Trophoblast cell (in vitro differentiated cells and primary cell): ENCODE data around the gene DCAF10.

ENCODE experiments used
- DNase-seq, 2 donors: peaks; one replicate each; pipeline ENCODE4 v3.0.0-alpha.2; 2016
- H2AFZ ChIP-seq: 2 replicates; pipeline ENCODE4 v1.6.1; 2013; ENCODE audit warnings: low read length, moderate library complexity, mild to moderate bottlenecking; ENCODE audit not compliant: insufficient read depth, poor library complexity
- H2AK5ac ChIP-seq: 2 replicates; pipeline ENCODE4 v1.6.1; 2013; ENCODE audit warnings: mild to moderate bottlenecking, low read length
- H2BK120ac ChIP-seq: 2 replicates; pipeline ENCODE4 v1.6.1; 2013; ENCODE audit warnings: low read length, mild to moderate bottlenecking, moderate library complexity; ENCODE audit not compliant: insufficient read depth, poor library complexity
- H2BK12ac ChIP-seq: 2 replicates; pipeline ENCODE4 v1.6.1; 2013; ENCODE audit warnings: mild to moderate bottlenecking, low read length, moderate library complexity
- H2BK5ac ChIP-seq: 2 replicates; pipeline ENCODE4 v1.6.1; 2013; ENCODE audit warnings: low read length, low read depth, moderate library complexity, mild to moderate bottlenecking; ENCODE audit not compliant: poor library complexity
- H3K14ac ChIP-seq: 2 replicates; pipeline ENCODE4 v1.6.1; 2013; ENCODE audit warnings: mild to moderate bottlenecking, low read length
- H3K18ac ChIP-seq: 2 replicates; pipeline ENCODE4 v1.6.1; 2013; ENCODE audit warnings: mild to moderate bottlenecking, low read length
- H3K23ac ChIP-seq: 2 replicates; pipeline ENCODE4 v1.6.1; 2013; ENCODE audit warnings: low read length
- H3K27ac ChIP-seq: 2 replicates; pipeline ENCODE4 v1.5.1; 2013; ENCODE audit warnings: low read depth, mild to moderate bottlenecking, inconsistent platforms, low read length, moderate library complexity
- H3K27me3 ChIP-seq: 2 replicates; pipeline ENCODE4 v1.6.1; 2013; ENCODE audit warnings: inconsistent platforms, mild to moderate bottlenecking, low read length, moderate library complexity; ENCODE audit not compliant: insufficient read depth
- H3K36me3 ChIP-seq, 2 experiments: 1 replicate in 1 of 2; 2 replicates in 1 of 2; pipeline ENCODE4 v1.6.1; 2013; ENCODE audit warnings: low read length in 2 of 2, mild to moderate bottlenecking in 2 of 2, moderate library complexity in 1 of 2; ENCODE audit not compliant: insufficient read depth in 2 of 2, control insufficient read depth in 1 of 2
- H3K4ac ChIP-seq: 2 replicates; pipeline ENCODE4 v1.6.1; 2013; ENCODE audit warnings: low read depth, mild to moderate bottlenecking, low read length, moderate library complexity
- H3K4me1 ChIP-seq, 2 experiments: 1 replicate in 1 of 2; 2 replicates in 1 of 2; pipeline ENCODE4 v1.6.1; 2013; ENCODE audit warnings: low read length in 2 of 2, mild to moderate bottlenecking in 2 of 2, moderate library complexity in 1 of 2; ENCODE audit not compliant: insufficient read depth in 2 of 2, control insufficient read depth in 1 of 2
- H3K4me2 ChIP-seq: 2 replicates; pipeline ENCODE4 v1.6.1; 2013; ENCODE audit warnings: inconsistent platforms, mild to moderate bottlenecking, low read length, moderate library complexity
- H3K4me3 ChIP-seq: 2 replicates; pipeline ENCODE4 v1.5.1; 2013; ENCODE audit warnings: mild to moderate bottlenecking, low read depth, low read length, inconsistent platforms
- H3K79me1 ChIP-seq: one replicate; pipeline ENCODE4 v1.6.1; 2013; ENCODE audit warnings: low read length
- H3K79me2 ChIP-seq: 2 replicates; pipeline ENCODE4 v1.6.1; 2013; ENCODE audit warnings: low read length, mild to moderate bottlenecking; ENCODE audit not compliant: control insufficient read depth, insufficient read depth, poor library complexity
- H3K9ac ChIP-seq: 2 replicates; pipeline ENCODE4 v1.6.1; 2013; ENCODE audit warnings: mild to moderate bottlenecking, low read length
- H3K9me3 ChIP-seq: 2 replicates; pipeline ENCODE4 v1.6.1; 2013; ENCODE audit warnings: low read depth, mild to moderate bottlenecking, control low read depth, inconsistent platforms, low read length; ENCODE audit not compliant: insufficient read depth
- H4K12ac ChIP-seq: 2 replicates; pipeline ENCODE4 v1.6.1; 2013; ENCODE audit warnings: low read depth, mild to moderate bottlenecking, low read length, moderate library complexity
- H4K8ac ChIP-seq: 2 replicates; pipeline ENCODE4 v1.6.1; 2013; ENCODE audit warnings: low read depth, mild to moderate bottlenecking, low read length, moderate library complexity
- H4K91ac ChIP-seq: one replicate; pipeline ENCODE4 v1.6.1; 2013; ENCODE audit warnings: low read depth, mild to moderate bottlenecking, low read length, moderate library complexity
- WGBS: extraction: QIAGEN DNeasy Blood & Tissue Kit; methylation state at CpG from one replicate; pipeline ENCODE4 v1.1.7; 2013; ENCODE audit warnings: missing lambda C conversion rate; ENCODE audit not compliant: insufficient read length, insufficient coverage; ENCODE audit errors: extremely low coverage; 5-methylcytosine and 5-hydroxymethylcytosine counted together

The DCAF10 gene

DNA sequence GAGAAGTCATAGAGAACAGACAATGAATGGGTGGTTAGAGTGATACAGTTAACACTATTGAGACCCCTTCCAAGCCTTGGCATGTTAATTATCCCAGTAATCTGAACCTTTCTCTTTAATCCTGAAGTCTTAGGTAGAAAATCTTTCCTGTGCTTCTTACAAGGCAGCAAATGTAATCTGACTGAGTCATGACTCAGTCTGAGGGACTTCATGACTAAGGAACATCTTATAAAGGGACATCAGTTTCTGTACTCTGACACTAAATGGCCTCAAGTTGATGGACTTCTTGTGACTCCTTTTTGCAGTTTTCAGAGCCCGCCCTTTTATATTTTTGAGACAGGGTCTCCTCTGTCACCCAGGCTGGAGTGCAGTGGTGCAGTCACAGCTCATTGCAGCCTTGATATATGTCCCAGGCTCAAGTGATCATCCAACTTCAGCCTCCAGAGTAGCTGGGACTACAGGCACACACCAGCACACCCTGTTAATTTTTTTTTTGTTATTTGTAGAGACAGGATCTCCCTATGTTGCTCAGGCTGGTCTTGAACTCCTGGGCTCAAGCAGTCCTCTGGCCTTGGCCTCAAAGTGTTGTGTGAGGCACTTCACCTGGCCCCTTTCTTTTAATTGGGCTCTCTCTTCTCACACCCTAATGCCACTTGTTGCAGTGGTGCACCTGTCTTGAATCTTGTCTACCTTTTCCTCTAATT is 25.2 kb upstream of the DCAF10 start:
- no peaks in the 10 kb centered on the region for H3K4me1 ChIP-seq
- H3K27ac ChIP-seq, result no peak overlapping the region
- H3K14ac ChIP-seq, result no peak overlapping the region
- no peak overlapping the region for H2AK5ac ChIP-seq
- H3K79me2 ChIP-seq, result no peaks in the 10 kb centered on the region
- H2BK120ac ChIP-seq, result no peak overlapping the region
- no peak overlapping the region for H3K4me3 ChIP-seq
- H3K9me3 ChIP-seq, result no peaks in the 10 kb centered on the region
- H3K9ac ChIP-seq, result no peak overlapping the region
- H4K12ac ChIP-seq, result no peak overlapping the region
- H3K18ac ChIP-seq, result no peak overlapping the region
- no peaks in the 10 kb centered on the region for H3K79me1 ChIP-seq
- H3K36me3 ChIP-seq, result peaks cover 20 to 40% of the 10 kb centered on the region in 2 experiments
- no peak overlapping the region for H2BK12ac ChIP-seq
- no peak overlapping the region for H3K4ac ChIP-seq
- H2AFZ ChIP-seq, result no peak overlapping the region
- no peak overlapping the region for H3K23ac ChIP-seq
- no peak overlapping the region for H4K91ac ChIP-seq
- H3K27me3 ChIP-seq, result no peaks in the 10 kb centered on the region
- DNase-seq, result peak in 1 of 2 donors; percentile 15
- H4K8ac ChIP-seq, result no peak overlapping the region
- no peak overlapping the region for H3K4me2 ChIP-seq
- no peak overlapping the region for H2BK5ac ChIP-seq
- no CpG with 5 or more reads among the region's 1 CpG for WGBS

DNA sequence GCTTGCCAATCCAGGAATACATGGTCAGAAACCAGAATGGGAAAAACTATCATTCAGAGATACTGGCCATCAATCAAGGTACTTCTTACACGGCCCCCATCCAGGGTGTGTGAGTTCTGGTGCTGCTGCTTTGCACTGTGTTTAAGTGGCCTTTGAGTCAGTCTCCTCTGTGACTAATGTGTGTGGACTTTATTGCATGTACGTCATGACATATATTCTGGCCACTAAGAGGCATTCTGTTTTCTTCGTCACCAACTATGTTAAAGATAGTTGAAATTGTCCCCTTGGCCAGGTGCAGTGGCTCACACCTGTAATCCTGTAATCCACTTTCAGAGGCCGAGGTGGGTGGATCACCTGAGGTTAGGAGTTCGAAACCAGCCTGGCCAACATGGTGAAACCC is 24.3 kb upstream of the DCAF10 start:
- no peak overlapping the region for H2BK5ac ChIP-seq
- no peak overlapping the region for H3K18ac ChIP-seq
- no peak overlapping the region for H2BK12ac ChIP-seq
- H4K91ac ChIP-seq, result no peak overlapping the region
- H3K79me2 ChIP-seq, result no peaks in the 10 kb centered on the region
- peaks cover 18 to 40% of the 10 kb centered on the region in 2 experiments for H3K36me3 ChIP-seq
- no peaks in the 10 kb centered on the region for H3K27me3 ChIP-seq
- no CpG with 5 or more reads among the region's 5 CpGs for WGBS
- H3K4me3 ChIP-seq, result no peak overlapping the region
- no peaks in the 10 kb centered on the region for H3K4me1 ChIP-seq
- H3K23ac ChIP-seq, result no peak overlapping the region
- no peaks in the 10 kb centered on the region for H3K79me1 ChIP-seq
- DNase-seq, result peak; percentile 78 to 92
- H2BK120ac ChIP-seq, result no peak overlapping the region
- no peak overlapping the region for H3K14ac ChIP-seq
- H3K9me3 ChIP-seq, result no peaks in the 10 kb centered on the region
- no peak overlapping the region for H2AFZ ChIP-seq
- H3K4ac ChIP-seq, result no peak overlapping the region
- H4K8ac ChIP-seq, result no peak overlapping the region
- no peak overlapping the region for H4K12ac ChIP-seq
- H2AK5ac ChIP-seq, result no peak overlapping the region
- no peak overlapping the region for H3K27ac ChIP-seq
- H3K4me2 ChIP-seq, result no peak overlapping the region
- H3K9ac ChIP-seq, result no peak overlapping the region

DNA sequence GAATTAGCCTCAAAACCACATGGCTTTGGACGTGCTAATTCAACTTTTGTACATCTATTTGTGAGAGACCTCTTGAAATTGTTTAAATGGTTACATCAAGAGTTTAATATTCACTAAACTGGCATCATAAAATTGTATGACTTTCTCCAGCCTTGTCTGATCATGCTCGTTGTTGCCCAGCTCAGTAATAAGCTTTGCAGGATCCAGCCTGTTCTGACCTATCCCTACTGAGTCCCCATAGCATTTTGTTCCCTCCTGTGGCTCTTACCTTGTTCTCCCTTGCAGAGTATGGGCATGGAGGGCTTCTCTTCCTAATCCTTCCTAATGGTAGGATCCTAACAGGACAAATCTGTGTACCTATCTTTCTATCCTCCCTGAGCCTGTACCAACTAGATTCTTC is 22.1 kb upstream of the DCAF10 start:
- Histone ChIP-seq H3K4ac (no peak overlapping the region), H3K4me1 (no peaks in the 10 kb centered on the region), H3K14ac (no peak overlapping the region), H4K91ac (no peak overlapping the region), H3K27me3 (no peaks in the 10 kb centered on the region), H2AFZ (no peak overlapping the region), H3K18ac (no peak overlapping the region), H4K12ac (no peak overlapping the region), H3K36me3 (peaks cover 15 to 43% of the 10 kb centered on the region in 2 experiments), H2BK120ac (no peak overlapping the region), H3K79me1 (no peaks in the 10 kb centered on the region), H2AK5ac (no peak overlapping the region), H3K9ac (no peak overlapping the region), H3K27ac (no peak overlapping the region), H2BK12ac (no peak overlapping the region), H4K8ac (no peak overlapping the region), H3K4me3 (no peak overlapping the region), H3K9me3 (no peaks in the 10 kb centered on the region), H3K23ac (no peak overlapping the region), H3K4me2 (no peak overlapping the region), H2BK5ac (no peak overlapping the region), H3K79me2 (no peaks in the 10 kb centered on the region)
- no peak for DNase-seq
- WGBS, result no CpG with 5 or more reads among the region's 2 CpGs

DNA sequence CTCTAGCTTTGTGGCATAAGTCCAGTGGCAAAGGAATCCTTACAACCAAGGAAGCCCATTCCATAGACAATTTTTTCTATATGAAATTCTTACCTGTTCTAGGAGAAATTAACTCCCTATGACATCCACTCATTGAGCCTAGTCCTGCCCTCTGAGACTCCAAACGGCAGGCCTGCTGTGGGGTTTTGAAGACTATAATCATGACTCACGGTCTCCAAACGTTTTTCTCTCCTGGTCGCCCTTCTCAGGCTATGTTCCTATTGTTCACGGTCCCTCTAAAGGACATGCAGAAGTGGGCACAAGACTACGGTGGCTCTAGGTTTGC is 16.3 kb upstream of the DCAF10 start:
- Histone ChIP-seq H3K79me1 (peaks cover 3% of the 10 kb centered on the region), H2BK5ac (no peak overlapping the region), H3K36me3 (peaks cover 0 to 13% of the 10 kb centered on the region in 2 experiments), H3K14ac (no peak overlapping the region), H4K12ac (peak overlapping the region; percentile 56), H2BK120ac (no peak overlapping the region), H3K4me3 (peak overlapping the region; percentile 96), H3K4ac (peak overlapping the region; percentile 18), H3K79me2 (peaks cover 6% of the 10 kb centered on the region), H3K4me1 (peaks cover 0 to 5% of the 10 kb centered on the region in 2 experiments), H2AFZ (peak overlapping the region; percentile 53), H3K27me3 (no peaks in the 10 kb centered on the region), H3K23ac (no peak overlapping the region), H2BK12ac (no peak overlapping the region), H4K8ac (peak overlapping the region; percentile 87), H3K18ac (no peak overlapping the region), H3K9me3 (no peaks in the 10 kb centered on the region), H4K91ac (peak overlapping the region; percentile 64), H2AK5ac (no peak overlapping the region), H3K27ac (no peak overlapping the region), H3K4me2 (peak overlapping the region; percentile 74), H3K9ac (peak overlapping the region; percentile 86)
- no peak for DNase-seq
- no CpG with 5 or more reads among the region's 6 CpGs for WGBS
